OCI-LY3 (cell line): Measurements from ENCODE around the gene PLCB1.

Source experiments
- EZH2phosphoT487 ChIP-seq: fragments of 200-600 bp; shearing (Covaris generic); IDR thresholded peaks from 2 replicates; pipeline ENCODE4 v1.6.1; 2018; ENCODE audit warnings: antibody characterized with exemption, mixed run types, low read depth
- TF ChIP-seq, protein P1 (sequence below): fragments of 200-600, 300-600 bp; sonication (generic); IDR thresholded peaks from 2 replicates; pipeline ENCODE4 v1.5.1; 2014; ENCODE audit warnings: antibody characterized with exemption, low read length, low read depth

DNA sequence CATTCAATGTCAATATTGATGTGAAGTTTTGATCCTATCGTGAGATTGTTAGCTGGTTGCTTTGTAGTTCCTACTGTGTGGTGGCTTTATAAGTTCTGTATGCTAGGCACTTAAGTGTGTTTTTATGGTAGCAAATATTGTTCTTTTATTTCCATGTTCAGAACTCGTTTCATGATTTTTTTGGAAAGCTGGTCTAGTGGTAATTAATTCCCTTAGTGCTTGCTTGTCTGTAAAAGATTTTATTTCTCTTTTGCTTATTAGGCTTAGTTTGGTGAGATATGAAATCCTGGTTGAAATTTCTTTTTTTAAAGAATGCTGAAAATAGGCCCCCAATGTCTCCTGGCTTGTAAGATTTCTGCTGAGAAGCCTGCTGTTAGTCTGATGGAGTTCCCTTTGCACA is 27.8 kb upstream of the PLCB1 start:
- TF ChIP-seq EZH2phosphoT487: no peak
- TF ChIP-seq, protein P1, sequence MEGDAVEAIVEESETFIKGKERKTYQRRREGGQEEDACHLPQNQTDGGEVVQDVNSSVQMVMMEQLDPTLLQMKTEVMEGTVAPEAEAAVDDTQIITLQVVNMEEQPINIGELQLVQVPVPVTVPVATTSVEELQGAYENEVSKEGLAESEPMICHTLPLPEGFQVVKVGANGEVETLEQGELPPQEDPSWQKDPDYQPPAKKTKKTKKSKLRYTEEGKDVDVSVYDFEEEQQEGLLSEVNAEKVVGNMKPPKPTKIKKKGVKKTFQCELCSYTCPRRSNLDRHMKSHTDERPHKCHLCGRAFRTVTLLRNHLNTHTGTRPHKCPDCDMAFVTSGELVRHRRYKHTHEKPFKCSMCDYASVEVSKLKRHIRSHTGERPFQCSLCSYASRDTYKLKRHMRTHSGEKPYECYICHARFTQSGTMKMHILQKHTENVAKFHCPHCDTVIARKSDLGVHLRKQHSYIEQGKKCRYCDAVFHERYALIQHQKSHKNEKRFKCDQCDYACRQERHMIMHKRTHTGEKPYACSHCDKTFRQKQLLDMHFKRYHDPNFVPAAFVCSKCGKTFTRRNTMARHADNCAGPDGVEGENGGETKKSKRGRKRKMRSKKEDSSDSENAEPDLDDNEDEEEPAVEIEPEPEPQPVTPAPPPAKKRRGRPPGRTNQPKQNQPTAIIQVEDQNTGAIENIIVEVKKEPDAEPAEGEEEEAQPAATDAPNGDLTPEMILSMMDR: no peak
